Gastrocnemius medialis (tissue), 4 donors: ENCODE results near the gene VPS45. TPM values are rescaled to one million over a fixed set of nuclear protein-coding genes. Genes with fewer than 3 reads are reported as not detected.

ENCODE experiments used
- ATAC-seq, 2 donors: fragments of 150-250 bp; one replicate each; pipeline ENCODE4 v1.9.1; 2016
- DNase-seq, 2 donors: peaks; one replicate each; pipeline ENCODE4 v3.0.0-alpha.2; 2019
- H3K27ac ChIP-seq, 4 donors: fragments of 200-600 bp; sonication (generic); 1 replicate in 1 of 4; 2 replicates in 3 of 4; pipeline ENCODE4 v1.5.1; 2016 to 2018; ENCODE audit warnings: mild to moderate bottlenecking in 2 of 4, moderate library complexity in 1 of 4
- H3K27me3 ChIP-seq, 3 donors: fragments of 200-600 bp; sonication (generic) in 2 of 3; 1 replicate in 1 of 3; 2 replicates in 2 of 3; pipeline versions ENCODE4 v1.5.1 to v1.6.0; 2016 to 2019; ENCODE audit warnings: mild to moderate bottlenecking in 1 of 3, moderate library complexity in 1 of 3
- H3K36me3 ChIP-seq, 2 donors: fragments of 200-600 bp; sonication (generic) in 1 of 2; one replicate each; pipeline ENCODE4 v1.5.1; 2017 to 2018
- H3K4me1 ChIP-seq, 2 donors: fragments of 200-600 bp; sonication (generic) in 1 of 2; one replicate each; pipeline ENCODE4 v1.5.1; 2016 to 2017; ENCODE audit warnings: mild to moderate bottlenecking in 2 of 2
- H3K4me3 ChIP-seq, 4 donors: fragments of 200-600 bp; sonication (generic) in 3 of 4; 1 replicate in 1 of 4; 2 replicates in 3 of 4; pipeline ENCODE4 v1.5.1; 2016 to 2019; ENCODE audit warnings: mild to moderate bottlenecking in 2 of 4
- H3K9me3 ChIP-seq, 3 donors: fragments of 200-600 bp; sonication (generic) in 2 of 3; 1 replicate in 1 of 3; 2 replicates in 2 of 3; pipeline ENCODE4 v1.5.1; 2016 to 2019
- CTCF ChIP-seq, 5 experiments: fragments of 450-650 bp in 3 of 5; fragments of 200-600 bp in 2 of 5; sonication (generic) in 2 of 5; IDR thresholded peaks in 4 of 5; conservative IDR thresholded peaks in 1 of 5; 1 replicate in 4 of 5; 2 replicates in 1 of 5; pipeline ENCODE4 v1.5.1; 2016 to 2019; ENCODE audit warnings: antibody characterized with exemption in 5 of 5, mild to moderate bottlenecking in 3 of 5, moderate library complexity in 3 of 5
- POLR2A ChIP-seq, 2 donors: fragments of 450-650 bp; IDR thresholded peaks; one replicate each; pipeline ENCODE4 v1.6.1; 2017; ENCODE audit warnings: antibody characterized with exemption in 2 of 2, mild to moderate bottlenecking in 2 of 2, moderate library complexity in 2 of 2
- in situ Hi-C, 4 donors: fragments of 200-750 bp; cut with MboI; loops; one replicate each; pipeline versions ENCODE4 v1.15.0 to v1.8.0; 2017; ENCODE audit warnings: low sequenced_read_pairs in 4 of 4
- intact Hi-C: fragments of 100-400 bp; cut with DNase I; formaldehyde crosslinking; loops from one replicate; pipeline ENCODE4 v1.15.1; 2023; ENCODE audit warnings: low total_unique reads
- total RNA-seq, 4 donors: library from RNA; depleted of rRNA; stranded (reverse); fragments of >200 nt; gene quantifications; one replicate each; pipeline versions ENCODE4 v1.1.0 to v1.2.3, GENCODE V29; 2016

The VPS45 gene
- total RNA-seq, 4 donors from 2014 or later: 17.0 to 30.3 (median 24.7) TPM

- Histone ChIP-seq H3K27ac (no peak overlapping the region), H3K9me3 (no peaks in the 10 kb centered on the region), H3K4me1 (no peaks in the 10 kb centered on the region), H3K36me3 (peaks cover 0 to 13% of the 10 kb centered on the region in 2 donors), H3K27me3 (no peaks in the 10 kb centered on the region), H3K4me3 (no peak overlapping the region)
- intact Hi-C loops: no loop called here
- DNase-seq (no peak), ATAC-seq (no peak)
- in situ Hi-C loops: no loop called here
- no peak for TF ChIP-seq CTCF (IDR thresholded peaks at IDR 0.05 in 4 of 5, conservative IDR thresholded peaks at IDR 0.05 in 1 of 5)
- TF ChIP-seq POLR2A (IDR thresholded peaks at IDR 0.05): no peak
Measured at GRCh38 chr1:150118716-150119115, 51.1 kb downstream of the VPS45 start.

GRCh38 chr1:150121236-150121862, 53.8 kb downstream of the VPS45 start:
- H3K27ac ChIP-seq: no peak overlapping the region
- no peak for DNase-seq
- no peaks in the 10 kb centered on the region for H3K4me1 ChIP-seq
- no peaks in the 10 kb centered on the region for H3K27me3 ChIP-seq
- intact Hi-C loops (no loop called here), in situ Hi-C loops (no loop called here)
- TF ChIP-seq CTCF (IDR thresholded peaks at IDR 0.05 in 4 of 5, conservative IDR thresholded peaks at IDR 0.05 in 1 of 5): no peak
- TF ChIP-seq POLR2A (IDR thresholded peaks at IDR 0.05): no peak
- no peaks in the 10 kb centered on the region for H3K9me3 ChIP-seq
- no peak for ATAC-seq
- H3K36me3 ChIP-seq: peaks cover 0 to 8% of the 10 kb centered on the region in 2 donors
- no peak overlapping the region for H3K4me3 ChIP-seq

- ATAC-seq: no peak
Measured at GRCh38 chr1:150126811-150127210, 59.2 kb downstream of the VPS45 start.

GRCh38 chr1:150127464-150127863, 59.9 kb downstream of the VPS45 start:
- H3K36me3 ChIP-seq: peaks cover 0 to 6% of the 10 kb centered on the region in 2 donors
- in situ Hi-C loops: no loop called here
- peaks cover 5 to 9% of the 10 kb centered on the region in 2 donors for H3K4me1 ChIP-seq
- no peak for DNase-seq
- H3K27ac ChIP-seq: no peak overlapping the region
- TF ChIP-seq POLR2A (IDR thresholded peaks at IDR 0.05) (no peak), CTCF (IDR thresholded peaks at IDR 0.05 in 4 of 5, conservative IDR thresholded peaks at IDR 0.05 in 1 of 5) (no peak)
- no peaks in the 10 kb centered on the region for H3K27me3 ChIP-seq
- ATAC-seq: no peak
- H3K9me3 ChIP-seq: no peaks in the 10 kb centered on the region
- intact Hi-C loops: no loop called here
- no peak overlapping the region for H3K4me3 ChIP-seq

More at GRCh38 chr1:150126811-150127210, 59.2 kb downstream of the VPS45 start:
- Histone ChIP-seq H3K27ac (no peak overlapping the region), H3K4me3 (no peak overlapping the region), H3K27me3 (no peaks in the 10 kb centered on the region), H3K9me3 (no peaks in the 10 kb centered on the region), H3K4me1 (peaks cover 3% of the 10 kb centered on the region in 2 donors), H3K36me3 (peaks cover 0 to 8% of the 10 kb centered on the region in 2 donors)
- DNase-seq: no peak
- in situ Hi-C loops (no loop called here), intact Hi-C loops (no loop called here)
- TF ChIP-seq POLR2A (IDR thresholded peaks at IDR 0.05) (no peak), CTCF (IDR thresholded peaks at IDR 0.05 in 4 of 5, conservative IDR thresholded peaks at IDR 0.05 in 1 of 5) (no peak)

DNA sequence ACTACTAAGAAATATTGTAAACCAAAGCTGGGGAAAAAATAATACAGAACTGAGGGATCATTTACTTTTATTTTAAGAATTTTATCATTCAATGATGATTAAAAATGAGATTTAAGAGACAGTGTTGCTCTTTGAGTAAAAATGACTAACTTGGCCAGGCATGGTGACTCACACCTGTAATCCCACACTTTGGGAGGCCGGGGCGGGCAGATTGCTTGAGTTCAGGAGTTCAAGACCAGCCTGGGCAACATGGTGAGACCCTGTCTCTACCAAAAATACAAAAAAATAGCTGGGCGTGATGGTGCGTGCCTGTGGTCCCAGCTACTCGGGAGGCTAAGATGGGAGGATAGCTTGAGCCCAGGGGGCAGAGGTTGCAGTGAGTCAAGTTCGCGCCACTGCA, 60.3 kb downstream of the VPS45 start:
- Histone ChIP-seq H3K4me3 (no peak overlapping the region), H3K4me1 (peaks cover 9% of the 10 kb centered on the region in 2 donors), H3K36me3 (peaks cover 0 to 2% of the 10 kb centered on the region in 2 donors), H3K9me3 (no peaks in the 10 kb centered on the region), H3K27ac (no peak overlapping the region), H3K27me3 (no peaks in the 10 kb centered on the region)
- intact Hi-C loops: no loop called here
- no peak for TF ChIP-seq POLR2A (IDR thresholded peaks at IDR 0.05)
- TF ChIP-seq CTCF (IDR thresholded peaks at IDR 0.05 in 4 of 5, conservative IDR thresholded peaks at IDR 0.05 in 1 of 5): no peak
- DNase-seq: no peak
- in situ Hi-C loops: no loop called here
- ATAC-seq: no peak
